Stimulated activated CD4-positive, alpha-beta T cell treated with anti-CD3 and anti-CD28 coated beads, Interleukin-12 subunit alpha, Interleukin-12 subunit beta, amount 100 ng/mL, for 48 hours (primary cell): ENCODE results near the gene ZNF462.
"Not testable (repeated sequence)": the region's sequence is repeated elsewhere in the genome, so short reads cannot be mapped to it uniquely, and the experiment has no call there.

Experiments used
- DNase-seq, 3 donors: peaks; one replicate each; pipeline ENCODE4 v3.0.0-alpha.2; 2020; ENCODE audit warnings: low read depth in 2 of 3, low spot score in 1 of 3

Gene ZNF462

DNA sequence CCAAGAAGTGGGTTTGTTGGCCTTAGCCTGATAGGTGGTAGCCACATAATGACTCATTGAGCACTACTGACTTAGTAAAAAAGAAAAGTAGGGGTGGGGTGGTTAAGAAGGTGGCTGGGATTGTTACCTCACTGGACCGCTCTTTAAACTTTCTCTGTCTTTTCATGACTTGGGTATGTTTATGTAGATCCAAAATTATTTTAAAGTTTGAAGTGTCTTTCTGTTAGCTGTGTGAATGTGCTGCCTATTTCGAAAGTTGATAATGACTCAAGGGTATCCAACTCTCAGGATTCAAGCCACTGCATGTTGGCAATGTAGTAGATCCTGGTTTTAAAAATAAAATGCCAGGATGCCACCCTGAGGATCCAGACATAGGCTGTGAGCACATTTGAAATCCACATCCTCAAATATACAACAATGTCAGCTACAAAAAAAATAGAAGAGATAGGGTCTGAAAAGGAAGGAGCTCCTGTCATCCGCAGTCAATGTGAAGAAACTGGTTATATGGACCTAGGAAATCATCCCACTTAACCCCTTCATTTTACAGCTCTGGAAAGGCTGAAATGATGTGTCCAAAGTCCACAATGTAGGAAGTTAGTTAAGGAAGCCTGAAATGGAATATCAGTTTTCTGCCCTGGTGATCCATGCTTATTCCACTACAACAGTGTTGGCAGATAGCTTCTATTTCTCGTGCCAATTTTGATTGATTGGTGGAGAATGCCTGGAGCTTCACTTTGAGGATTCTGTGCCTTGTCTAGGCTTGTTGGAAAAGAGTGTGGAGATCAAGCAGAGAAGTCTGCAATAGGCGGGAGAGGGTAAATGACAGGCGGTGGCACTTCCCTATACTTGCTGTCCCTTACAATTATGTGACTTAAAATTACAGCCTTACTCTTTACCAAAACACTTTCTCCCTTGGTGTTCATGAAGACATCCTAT, 23.4 kb downstream of the ZNF462 start:
- DNase-seq: no peak

DNA sequence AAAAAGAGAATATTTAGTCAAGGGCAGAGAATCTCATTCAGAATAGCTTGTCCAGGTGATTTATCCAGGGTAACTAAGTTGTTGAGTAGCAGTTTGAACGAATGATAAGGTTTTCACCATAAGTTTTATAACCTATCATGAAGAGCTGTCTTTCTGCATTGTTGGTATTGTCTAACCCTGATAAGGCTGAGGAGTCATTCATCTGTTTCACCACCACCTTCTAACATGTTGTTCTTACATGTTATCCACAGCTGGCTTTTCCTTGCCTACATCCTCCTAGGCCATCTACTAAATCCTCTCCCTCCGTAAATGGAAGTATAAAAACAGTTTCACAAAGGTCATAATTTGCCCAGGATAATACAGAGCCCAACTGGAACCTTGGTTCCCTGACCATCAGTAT, 24.1 kb downstream of the ZNF462 start:
- no peak for DNase-seq

DNA sequence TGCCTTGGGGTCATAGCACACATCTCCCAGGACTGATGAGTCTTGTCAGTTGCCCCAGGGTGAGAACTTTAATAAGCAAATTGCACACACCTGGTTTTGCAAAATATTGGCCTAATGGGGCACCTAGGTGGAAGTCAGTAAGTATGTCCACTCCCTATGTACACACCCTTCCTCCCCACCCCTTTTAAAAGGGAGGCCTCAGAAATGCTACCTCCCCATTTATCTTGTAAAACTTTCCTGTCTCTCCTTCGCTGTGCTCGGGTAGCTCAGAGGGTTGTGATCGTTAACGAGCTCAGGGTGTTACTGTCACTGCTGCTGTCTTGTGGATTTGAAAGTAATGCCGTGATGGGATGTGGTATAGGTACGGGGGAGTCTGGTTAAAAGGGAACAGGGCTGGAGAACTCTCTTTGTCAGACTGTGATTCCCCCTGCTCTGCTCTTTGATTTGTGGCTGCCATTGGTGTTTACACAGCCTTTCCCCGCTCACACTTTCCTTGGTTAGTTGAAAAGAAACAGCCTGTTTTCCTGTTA, 26.2 kb downstream of the ZNF462 start:
- no peak for DNase-seq

DNA sequence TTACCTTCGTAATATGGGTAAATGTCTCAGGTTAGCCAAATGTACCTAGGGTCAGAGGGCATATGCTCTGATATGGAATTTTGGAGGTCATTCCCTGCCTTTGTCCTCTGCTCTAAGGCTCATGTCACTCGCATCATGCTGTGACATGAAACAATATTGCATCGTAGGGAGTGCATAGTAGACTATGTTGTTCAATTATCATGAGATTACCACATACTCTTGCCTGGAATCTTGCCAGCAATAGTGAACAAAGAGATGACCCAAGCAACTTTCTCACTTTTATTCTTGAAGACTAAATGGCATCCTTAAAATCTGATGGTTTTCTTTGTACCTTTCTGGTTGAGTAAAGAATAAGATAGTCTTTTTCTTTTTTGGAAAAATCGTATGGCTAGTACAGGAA, 27.6 kb downstream of the ZNF462 start:
- DNase-seq: no peak

DNA sequence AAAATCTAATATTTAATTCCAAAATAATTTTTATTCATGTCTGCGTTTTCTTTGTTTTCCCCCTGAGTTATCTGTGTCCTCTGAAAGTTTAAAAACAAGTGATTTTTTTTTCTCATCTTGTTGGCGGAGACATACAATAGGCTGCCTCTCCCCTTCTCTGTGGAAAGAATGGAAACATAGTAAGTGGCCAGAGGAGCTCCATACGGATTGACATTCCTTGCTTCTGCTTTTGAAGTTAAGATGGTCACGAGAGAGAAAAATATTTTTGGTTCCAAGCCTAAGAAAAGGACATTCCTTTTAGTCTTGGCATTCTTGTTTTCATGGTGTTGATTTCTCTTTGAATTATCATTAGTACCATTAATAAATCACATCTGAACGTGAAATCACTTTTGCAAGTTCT, 28.3 kb downstream of the ZNF462 start:
- no peak for DNase-seq

DNA sequence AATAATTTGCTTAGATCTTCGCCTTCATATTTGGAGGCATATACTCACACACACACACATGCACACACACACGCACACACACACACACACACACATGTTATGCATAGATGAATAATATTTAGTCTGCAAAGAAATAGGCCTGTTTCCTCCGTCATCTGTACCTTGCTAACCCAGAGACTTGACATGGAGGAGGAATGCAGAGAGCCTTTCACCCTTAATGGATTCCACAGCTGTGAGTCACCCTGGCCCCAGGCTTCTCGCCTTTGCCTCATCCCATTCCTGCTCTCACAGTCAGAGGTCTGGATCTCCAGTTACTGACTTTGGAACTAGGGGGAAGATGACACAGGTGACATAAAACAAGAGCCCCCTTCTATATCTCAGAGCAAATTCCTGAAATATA, 29.7 kb downstream of the ZNF462 start:
- DNase-seq: no peak

DNA sequence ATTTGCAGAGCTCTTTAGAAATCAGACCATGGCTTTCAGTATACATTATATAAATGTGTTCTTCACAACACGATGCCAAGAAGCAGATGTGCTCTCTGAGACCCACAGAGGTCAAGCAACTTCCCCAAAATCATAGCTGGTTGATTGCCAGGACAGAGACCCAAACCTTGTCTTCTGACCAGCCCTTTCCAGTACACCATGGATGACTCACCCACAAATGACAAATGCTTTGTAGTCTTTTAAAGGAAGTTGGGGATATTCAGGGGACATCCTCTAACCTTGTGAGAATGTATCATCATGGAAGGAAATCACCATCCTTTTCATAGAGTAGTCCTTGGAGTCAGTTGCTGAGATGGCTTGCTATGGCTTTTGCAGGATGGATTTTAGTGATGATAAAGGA, 30.1 kb downstream of the ZNF462 start:
- no peak for DNase-seq

DNA sequence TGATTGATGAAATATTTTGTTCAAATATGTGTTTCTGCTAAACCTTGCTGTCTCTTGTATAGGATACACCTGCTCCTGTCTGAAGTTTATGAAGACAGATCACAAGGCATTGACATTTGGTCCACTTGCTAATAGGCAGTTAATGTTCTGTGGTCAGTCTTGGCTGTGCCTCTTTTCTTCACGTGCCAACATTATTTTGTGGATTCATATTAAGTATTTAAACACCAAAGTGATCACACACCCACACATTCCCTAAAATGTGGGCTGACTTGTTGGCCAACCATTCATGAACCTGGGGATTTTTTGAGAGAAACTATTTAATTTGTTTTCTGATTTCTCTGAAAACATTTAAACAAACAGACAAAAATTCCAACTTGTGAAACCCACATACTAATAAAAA, 33.7 kb downstream of the ZNF462 start:
- DNase-seq: no peak

DNA sequence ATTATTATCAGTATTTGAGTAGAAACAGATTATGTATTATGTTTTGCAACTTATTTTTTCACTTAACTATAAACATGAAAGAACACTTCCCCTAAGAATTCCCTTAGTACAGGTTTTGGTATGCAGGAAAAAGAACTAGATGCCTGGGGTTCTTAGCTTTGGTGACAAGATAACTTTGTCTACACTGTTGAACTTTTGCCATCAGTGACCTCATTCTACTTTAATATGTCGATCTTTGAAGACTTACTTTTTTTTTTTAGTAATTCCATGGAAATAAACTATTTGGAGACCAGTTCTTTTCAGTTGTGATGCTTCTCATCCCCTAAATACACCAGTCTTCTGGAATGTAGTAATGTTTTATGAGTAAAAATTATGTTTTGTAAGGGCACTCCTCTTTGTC, 34.3 kb downstream of the ZNF462 start:
- DNase-seq: no peak

DNA sequence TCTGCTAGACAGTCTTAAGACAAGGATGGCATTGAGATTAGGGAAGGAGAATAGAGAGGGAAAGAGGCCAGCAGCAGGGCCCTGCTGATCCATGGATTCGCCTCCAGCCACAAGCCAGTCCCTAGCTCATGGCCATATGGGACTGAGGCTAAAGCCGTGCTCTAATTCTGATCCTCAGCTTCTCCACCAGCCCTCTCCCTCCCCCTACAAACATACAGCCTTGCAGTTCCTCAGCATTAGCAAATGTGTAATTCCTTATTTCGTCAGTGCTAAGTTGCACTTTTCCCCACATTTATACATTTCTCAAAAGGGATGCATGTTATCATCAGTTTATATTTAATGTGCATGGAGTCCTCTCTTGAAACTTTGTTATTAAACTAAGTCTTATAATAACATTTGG, 34.8 kb downstream of the ZNF462 start:
- no peak for DNase-seq

DNA sequence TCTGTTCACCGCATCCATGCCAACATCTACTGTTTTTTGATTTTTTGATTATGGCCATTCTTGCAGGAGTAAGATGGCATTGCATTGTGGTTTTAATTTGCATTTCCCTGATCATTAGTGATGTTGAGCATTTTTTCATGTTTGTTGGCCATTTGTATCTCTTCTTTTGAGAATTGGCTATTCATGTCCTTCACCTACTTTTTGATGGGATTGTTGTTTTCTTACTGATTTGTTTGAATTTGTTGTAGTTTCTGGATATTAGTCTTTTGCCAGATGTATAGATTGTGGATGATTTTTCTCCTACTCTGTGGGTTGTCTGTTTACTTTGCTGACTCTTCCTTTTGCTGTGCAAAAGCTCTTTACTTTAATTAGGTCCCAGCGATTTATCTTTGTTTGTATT, 37.6 kb downstream of the ZNF462 start:
- not testable (repeated sequence) for DNase-seq

DNA sequence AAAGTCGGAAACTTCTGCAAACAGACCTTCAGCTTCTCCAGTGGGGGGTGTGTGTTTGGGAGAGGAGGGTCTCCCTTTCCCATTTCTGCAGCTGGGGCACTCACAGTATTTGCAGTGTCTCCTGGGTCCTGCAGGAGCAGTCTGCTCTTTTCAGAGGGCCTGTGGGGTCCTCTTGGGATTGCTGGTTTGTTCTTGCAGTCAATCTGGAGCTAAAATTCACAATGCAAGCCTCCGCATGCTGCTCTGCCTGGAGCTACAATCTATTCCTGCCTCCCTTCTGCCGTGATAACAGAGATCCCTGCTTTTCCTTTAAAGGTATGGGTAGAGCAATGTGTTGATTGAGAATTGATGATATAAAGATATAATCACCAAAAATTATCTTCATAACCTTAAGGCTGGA, 43.2 kb downstream of the ZNF462 start:
- no peak for DNase-seq

DNA sequence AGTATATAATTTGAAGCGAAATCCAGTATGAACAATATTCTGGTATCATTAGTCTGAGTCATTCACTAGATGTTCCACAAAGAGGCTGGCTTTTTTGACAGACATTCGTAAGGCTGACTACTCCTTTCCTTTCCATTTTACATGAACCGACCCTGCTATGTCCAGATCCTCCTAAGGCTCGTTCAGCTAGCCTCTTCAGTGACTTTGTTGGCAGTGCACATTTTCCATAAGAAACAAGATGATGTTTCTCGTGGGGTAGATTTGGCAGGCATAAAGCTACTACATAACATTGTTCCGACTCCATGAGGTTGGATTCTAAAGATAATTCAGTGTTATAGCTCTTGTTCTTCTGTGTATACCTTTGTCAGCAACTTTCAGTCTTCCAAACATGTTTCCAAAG, 49.0 kb downstream of the ZNF462 start:
- DNase-seq: no peak

DNA sequence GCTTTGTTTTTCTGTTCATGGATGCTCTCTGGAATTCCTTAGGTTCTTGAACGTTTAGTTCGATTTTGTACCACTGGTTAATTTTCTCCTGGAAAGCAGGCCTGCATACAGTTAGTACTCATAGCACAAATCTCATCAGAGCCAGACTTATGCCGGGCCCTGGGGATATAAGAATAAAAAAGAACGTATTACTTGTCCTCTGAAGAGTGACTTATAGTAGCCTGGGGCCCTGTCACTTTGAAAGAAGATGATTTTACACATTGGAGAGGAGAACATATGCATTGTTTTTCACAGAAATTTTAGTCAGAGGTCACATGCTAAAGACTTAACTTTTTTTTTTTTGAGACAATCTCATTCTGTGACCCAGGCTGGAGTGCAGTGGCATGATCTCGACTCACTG, 50.3 kb downstream of the ZNF462 start:
- no peak for DNase-seq

DNA sequence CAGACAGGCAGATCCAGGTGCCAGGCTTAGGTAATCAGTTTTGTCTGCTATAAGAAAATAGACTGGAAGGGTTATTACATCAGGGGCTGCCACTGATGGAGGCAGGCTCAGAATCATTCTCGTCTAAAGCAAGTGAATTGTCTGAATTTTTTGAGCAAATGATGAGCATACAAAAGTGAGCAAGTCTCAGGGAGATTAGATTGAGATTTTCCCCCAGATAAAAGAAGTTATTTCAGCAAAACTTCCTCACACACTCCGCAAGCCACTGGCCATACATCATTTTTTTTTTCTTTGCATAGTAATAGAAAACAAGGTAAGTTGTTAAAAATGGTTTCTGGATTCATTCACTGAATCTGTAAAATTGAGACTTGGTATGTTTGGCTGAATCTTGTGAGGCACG, 52.9 kb downstream of the ZNF462 start:
- no peak for DNase-seq

DNA sequence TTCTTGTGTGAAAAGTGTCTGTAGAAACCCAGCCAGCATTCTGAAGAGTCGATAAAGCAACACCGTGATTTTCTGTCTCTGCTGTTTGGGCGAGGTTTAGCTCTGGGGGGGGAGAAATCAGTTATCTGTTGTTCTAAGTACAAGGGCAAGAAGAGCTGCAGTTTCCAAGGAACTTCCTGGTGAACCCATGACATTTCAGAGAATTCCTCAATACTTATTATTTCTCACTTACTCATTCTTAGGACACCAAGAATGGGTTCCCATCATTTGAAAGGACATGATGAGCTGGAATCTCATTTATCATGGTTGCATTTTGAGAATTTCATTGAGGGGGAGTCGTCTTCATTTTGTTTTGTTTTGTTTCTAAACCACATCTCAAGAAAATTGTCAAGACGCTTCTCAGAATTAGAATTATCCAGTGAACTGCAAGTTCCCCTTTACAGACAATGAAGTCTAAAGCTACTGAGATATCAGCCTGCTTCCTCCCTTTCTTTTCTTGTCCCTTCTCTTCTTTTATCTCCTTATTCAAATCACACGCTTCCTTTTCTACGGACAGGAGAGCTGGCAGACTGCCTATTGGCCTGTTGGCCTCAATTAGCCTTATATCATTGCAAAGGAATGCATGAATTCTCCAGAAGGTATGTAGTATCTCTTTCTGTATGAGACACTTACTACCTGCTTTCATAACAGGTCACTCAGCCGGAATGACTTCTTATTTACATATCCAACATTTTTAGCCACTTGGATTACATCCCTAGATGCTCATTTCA, 53.7 kb downstream of the ZNF462 start:
- no peak for DNase-seq

DNA sequence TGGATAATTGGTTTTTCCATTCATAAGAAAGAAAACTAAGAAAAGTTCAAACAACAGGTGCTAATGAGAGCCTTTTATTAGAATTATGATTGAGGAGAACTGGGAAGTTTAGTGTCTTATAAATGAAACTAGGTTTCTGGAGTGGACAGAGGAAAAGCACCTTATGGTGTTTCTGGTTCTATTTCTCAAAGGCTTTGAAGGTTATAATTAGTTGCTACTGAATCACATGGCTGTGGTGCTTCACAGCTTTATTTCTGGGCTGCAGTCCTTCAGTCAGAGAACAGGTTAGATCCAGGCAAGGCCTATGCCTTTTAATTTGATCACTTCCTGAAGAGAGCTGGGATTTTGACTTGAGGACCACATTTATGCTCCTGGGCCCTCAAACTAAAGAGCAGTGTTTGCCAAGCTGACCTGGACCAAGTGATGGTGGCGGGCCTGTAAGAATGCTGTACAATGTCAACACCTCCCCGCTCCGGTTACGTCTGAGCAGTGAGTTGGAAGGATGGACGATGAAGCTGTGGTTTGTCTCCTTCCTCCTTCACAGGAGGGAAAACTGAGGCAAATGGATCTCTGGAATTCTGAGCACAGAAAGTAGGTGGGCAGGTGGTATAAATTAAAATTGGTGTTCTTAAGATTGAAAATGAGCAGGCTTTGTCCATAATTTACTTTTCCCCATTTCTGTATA, 56.0 kb downstream of the ZNF462 start:
- DNase-seq: no peak

DNA sequence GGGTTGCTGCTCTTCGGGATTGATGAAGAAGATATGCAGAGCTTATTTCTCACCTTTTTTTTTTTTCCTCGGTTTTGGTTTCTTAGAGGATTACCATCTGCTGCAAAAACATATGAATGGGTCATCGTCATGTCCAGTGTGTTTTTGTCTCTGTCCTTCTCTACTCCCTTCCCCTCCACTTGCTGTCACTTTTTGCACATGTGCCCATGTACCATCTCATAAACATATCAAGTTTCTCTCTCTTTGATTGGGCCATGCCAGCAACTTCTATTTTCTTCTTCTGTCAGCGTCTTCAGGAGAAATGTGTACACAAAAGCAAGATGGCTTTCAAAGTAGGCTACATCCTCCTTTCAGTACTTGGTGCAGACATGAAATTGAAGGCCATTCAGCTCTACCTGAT, 57.1 kb downstream of the ZNF462 start:
- no peak for DNase-seq

DNA sequence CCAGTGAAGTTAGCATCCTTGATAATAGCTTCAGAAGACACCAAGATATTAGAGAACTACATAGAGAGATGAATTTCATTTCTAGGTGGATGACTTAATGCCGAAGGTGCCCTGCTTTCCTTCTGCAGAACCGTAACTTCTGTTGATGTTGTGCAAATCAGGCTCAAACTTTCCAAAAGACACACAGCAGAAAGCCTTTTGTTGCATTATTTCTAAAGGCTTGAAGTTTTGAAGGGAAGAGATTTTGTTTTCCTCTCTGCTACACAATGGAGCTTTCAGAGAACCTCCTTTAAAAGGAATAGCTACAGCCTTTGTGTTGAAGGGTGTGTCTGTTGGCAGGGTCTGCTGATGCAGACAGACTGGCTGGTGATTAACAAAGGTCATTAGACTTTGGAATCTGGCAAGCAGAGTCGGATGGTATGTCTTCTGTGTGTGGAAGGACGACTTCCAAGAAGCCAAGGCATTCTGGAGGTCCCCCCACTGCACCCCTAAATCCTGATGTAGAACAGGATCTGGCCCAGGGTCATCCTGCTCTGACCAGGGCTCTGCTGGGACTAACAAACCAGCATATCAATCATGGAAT, 57.8 kb downstream of the ZNF462 start:
- no peak for DNase-seq

DNA sequence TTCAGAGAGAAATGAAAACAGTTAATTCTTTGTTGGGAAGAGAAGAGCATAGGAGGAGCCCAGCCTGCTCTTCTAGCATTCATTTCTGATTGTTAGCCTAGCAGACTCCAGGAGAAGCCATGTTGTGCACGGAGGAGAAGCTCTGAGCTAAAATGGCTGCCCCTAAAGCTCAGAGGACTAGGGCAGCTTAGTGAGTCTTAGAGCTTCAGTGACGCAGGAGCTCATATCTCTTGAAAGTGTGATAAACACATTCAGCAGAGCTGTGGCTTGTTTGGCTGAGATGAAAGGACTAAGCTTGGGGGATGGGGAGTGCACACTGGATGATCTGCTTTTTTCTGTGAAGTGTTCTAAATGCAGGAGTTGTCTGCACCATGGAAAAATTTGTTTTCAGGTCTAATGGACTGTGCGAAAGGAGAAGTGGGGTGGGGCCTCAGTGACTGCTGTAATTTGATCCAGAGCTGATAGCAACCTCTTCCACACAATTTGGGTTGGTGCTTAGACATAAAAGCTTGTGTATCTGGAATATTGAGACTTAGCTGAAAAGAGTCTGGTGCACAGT, 58.5 kb downstream of the ZNF462 start:
- no peak for DNase-seq

DNA sequence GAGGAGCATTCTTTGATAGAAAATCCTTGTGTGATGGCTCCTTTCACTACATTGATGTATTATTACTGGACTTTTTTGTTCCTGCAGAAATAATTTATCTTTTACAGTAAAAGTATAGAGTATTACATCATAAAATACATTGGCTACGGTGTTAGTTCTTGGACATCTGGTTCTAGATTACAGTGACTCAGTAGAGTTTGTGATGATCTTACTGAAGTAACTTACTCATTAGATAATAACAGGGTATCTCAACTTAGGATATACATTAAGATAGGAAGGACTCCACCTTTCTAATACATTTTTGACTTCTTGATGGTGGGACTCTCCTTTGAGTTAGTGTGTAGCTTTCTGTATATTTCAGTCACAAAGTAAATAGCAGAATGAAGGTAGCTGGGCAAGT, 59.1 kb downstream of the ZNF462 start:
- no peak for DNase-seq
